Hematopoietic multipotent progenitor cell treated with erythropoietin and hydrocortisone succinate and interleukin-3 and kit ligand, for 4 days (in vitro differentiated cells): ENCODE results near the gene SLC37A1.

Experiments
- DNase-seq: peaks from one replicate; pipeline ENCODE4 v3.0.0-alpha.2; 2015

SLC37A1 gene

GRCh38 chr21:42530167-42530518 lies 16.5 kb downstream of the SLC37A1 start:
- DNase-seq, result no peak

- DNase-seq, result no peak
Observed at GRCh38 chr21:42531771-42532170, 18.1 kb downstream of the SLC37A1 start.

- DNase-seq, result peak; percentile 41
Observed at GRCh38 chr21:42532466-42533181, 19.0 kb downstream of the SLC37A1 start.

- no peak for DNase-seq
Observed at GRCh38 chr21:42533306-42533962, 19.8 kb downstream of the SLC37A1 start.

- no peak for DNase-seq
Observed at GRCh38 chr21:42533963-42534355, 20.3 kb downstream of the SLC37A1 start.

GRCh38 chr21:42534421-42535378 lies 21.0 kb downstream of the SLC37A1 start:
- peak; percentile 71 for DNase-seq

- no peak for DNase-seq
Observed at GRCh38 chr21:42535602-42536171, 22.0 kb downstream of the SLC37A1 start.

GRCh38 chr21:42536601-42537000 lies 22.9 kb downstream of the SLC37A1 start:
- DNase-seq, result no peak

GRCh38 chr21:42537106-42537742 lies 23.6 kb downstream of the SLC37A1 start:
- DNase-seq, result peak; percentile 76

GRCh38 chr21:42538479-42539275 lies 25.0 kb downstream of the SLC37A1 start:
- no peak for DNase-seq

- no peak for DNase-seq
Observed at GRCh38 chr21:42539342-42539741, 25.7 kb downstream of the SLC37A1 start.

GRCh38 chr21:42539931-42540343 lies 26.3 kb downstream of the SLC37A1 start:
- peak; percentile 74 for DNase-seq

- no peak for DNase-seq
Observed at GRCh38 chr21:42540396-42540795, 26.7 kb downstream of the SLC37A1 start.

- no peak for DNase-seq
Observed at GRCh38 chr21:42541174-42541573, 27.5 kb downstream of the SLC37A1 start.

GRCh38 chr21:42541618-42542017 lies 28.0 kb downstream of the SLC37A1 start:
- DNase-seq, result no peak

- DNase-seq, result no peak
Observed at GRCh38 chr21:42542196-42542595, 28.5 kb downstream of the SLC37A1 start.

GRCh38 chr21:42542596-42542995 lies 28.9 kb downstream of the SLC37A1 start:
- DNase-seq, result no peak

- DNase-seq, result no peak
Observed at GRCh38 chr21:42543106-42543847, 29.6 kb downstream of the SLC37A1 start.

- DNase-seq, result no peak
Observed at GRCh38 chr21:42544544-42544943, 30.9 kb downstream of the SLC37A1 start.

GRCh38 chr21:42545317-42545716 lies 31.7 kb downstream of the SLC37A1 start:
- DNase-seq, result no peak

GRCh38 chr21:42545745-42546144 lies 32.1 kb downstream of the SLC37A1 start:
- DNase-seq, result peak; percentile 52
